ENCODE measurements around the gene ADARB1. TPM values are rescaled to one million over a fixed set of nuclear protein-coding genes. Genes with fewer than 3 reads are reported as not detected.
A peak's percentile ranks its signal among the peaks of the same experiment; 100 is the strongest.

ADARB1 gene
- total and polyA plus RNA-seq, 9 of the 15 experiments (the other 6 are each of a cell fraction or from before 2014, with no cell fraction given) = 6.7 to 16.0 (median 8.3) TPM

- peaks cover 24% of the 10 kb centered on the region for H4K20me1 ChIP-seq (replicated peaks; ENCODE audit: control insufficient read depth, insufficient read depth, low read length)
- ATAC-seq (no peak), DNase-seq (ENCODE audit: extremely low read depth in 1 of 4, low spot score in 3 of 4) (no peak), FAIRE-seq (peak; percentile 78)
- CTCF ChIA-PET (ENCODE audit: low intra/inter-chr PET ratio) = interaction anchor here (0.7 kb wide), 1 partner anchor 62 kb away, joined by 4 read pairs; no protein-coding TSS in a partner anchor
- POLR2A ChIA-PET = interaction anchor here (0.6 to 2.1 kb wide), 3 partner anchors 12 to 283 kb away, joined by 3 to 9 read pairs (median 6); no protein-coding TSS in a partner anchor
- H3K27ac ChIP-seq (ENCODE audit: extremely low read depth, low read depth, low read length) = no peak overlapping the region
- peak overlapping the region; percentile 72 for H3K4me2 ChIP-seq (ENCODE audit: insufficient read depth, low read length)
- no peak overlapping the region for H3K4me3 ChIP-seq
- intact Hi-C loops (cut with micrococcal nuclease) = no loop called here
- H3K9ac ChIP-seq (ENCODE audit: insufficient read depth in 1 of 2, low read depth in 2 of 2, low read length in 2 of 2) = peak overlapping the region in 1 of 2 experiments; percentile 12; a peak in 1 of 4 replicates
- in situ Hi-C loops (cut with MboI) = no loop called here
- BruUV-seq (replicated peaks) = TSS peak; percentile 17
- H2AFZ ChIP-seq (ENCODE audit: low read depth, low read length) = no peak overlapping the region
- H3K36me3 ChIP-seq (ENCODE audit: control insufficient read depth, insufficient read depth, low read length) = no peaks in the 10 kb centered on the region; the same call in 2 of the 3 replicates
- H3K9me3 ChIP-seq (replicated peaks; ENCODE audit: control insufficient read depth, insufficient read depth, low read depth, low read length) = no peaks in the 10 kb centered on the region
- H3K4me1 ChIP-seq (replicated peaks in 1 of 2; ENCODE audit: control insufficient read depth in 2 of 2, insufficient read depth in 2 of 2, low read length in 2 of 2) = peaks cover 31 to 35% of the 10 kb centered on the region in 2 experiments
- no peaks in the 10 kb centered on the region for H3K9me1 ChIP-seq (ENCODE audit: control insufficient read depth, insufficient read depth, low read length)
- H3K79me2 ChIP-seq (ENCODE audit: control insufficient read depth, insufficient read depth, low read length) = no peaks in the 10 kb centered on the region
- 37% methylated on average over 8 of the region's 8 CpGs for WGBS (ENCODE audit: insufficient coverage, low coverage, missing lambda C conversion rate)
- H3K27me3 ChIP-seq (ENCODE audit: control insufficient read depth in 2 of 2, insufficient read depth in 2 of 2, low read length in 2 of 2) = no peaks in the 10 kb centered on the region
- TF ChIP-seq ATF1 (CRISPR knock-in tag; IDR thresholded peaks at IDR 0.05) (no peak), ATF1 (tag; IDR thresholded peaks at IDR 0.05) (peak; percentile 31; the same call in 1 of the 2 replicates), FOSL1 (tag; conservative IDR thresholded peaks at IDR 0.05) (peak; percentile 41; the same call in 1 of the 2 replicates), NCOA1 (IDR thresholded peaks at IDR 0.05; ENCODE audit: low read depth) (no peak), RNF2 (IDR thresholded peaks at IDR 0.05) (0 out of 2 replicates have a peak, but pooled peaks have one; percentile 38), ZNF79 (CRISPR knock-in tag; IDR thresholded peaks at IDR 0.05; ENCODE audit: low read depth) (no peak), ZNF217 (CRISPR knock-in tag; IDR thresholded peaks at IDR 0.05) (no peak), PRPF4 (IDR thresholded peaks at IDR 0.05; ENCODE audit: insufficient read depth, low read depth, low read length, poor library complexity, severe bottlenecking) (no peak), ZNF318 (IDR thresholded peaks at IDR 0.05; ENCODE audit: borderline replicate concordance in 1 of 2, low read depth in 1 of 2) (no peak), FOXJ3 (CRISPR knock-in tag; IDR thresholded peaks at IDR 0.05) (no peak)
These were observed 1.9 kb downstream of the ADARB1 start for GRCh38 chr21:45076245-45076711.

All from K562 (cell line).